Epidermal melanocyte (primary cell): ENCODE results near the gene KCNJ11.
"Not testable (repeated sequence)": the region's sequence is repeated elsewhere in the genome, so short reads cannot be mapped to it uniquely, and the experiment has no call there.

Experiments used
- DNase-seq: peaks from one replicate; pipeline ENCODE4 v3.0.0; 2011; ENCODE audit warnings: low spot score; ENCODE audit not compliant: insufficient read length

The KCNJ11 gene

GRCh38 chr11:17388609-17389210, at the start of gene KCNJ11:
Gene KCNJ11, minus strand, starts transcription at chr11:17388659. Its CDS starts 568 bp downstream, at chr11:17388091.
- DNase-seq, result no peak

GRCh38 chr11:17437366-17437765, 48.9 kb upstream of the KCNJ11 start:
- DNase-seq, result no peak

- DNase-seq, result no peak
Measured at GRCh38 chr11:17434108-17434507, 45.6 kb upstream of the KCNJ11 start.

- no peak for DNase-seq
Measured at GRCh38 chr11:17432002-17432401, 43.5 kb upstream of the KCNJ11 start.

- no peak for DNase-seq
Measured at GRCh38 chr11:17431139-17431538, 42.7 kb upstream of the KCNJ11 start.

- DNase-seq, result no peak
Measured at GRCh38 chr11:17430616-17431015, 42.2 kb upstream of the KCNJ11 start.

- no peak for DNase-seq
Measured at GRCh38 chr11:17428925-17429324, 40.5 kb upstream of the KCNJ11 start.

GRCh38 chr11:17428261-17428660, 39.8 kb upstream of the KCNJ11 start:
- no peak for DNase-seq

- not testable (repeated sequence) for DNase-seq
Measured at GRCh38 chr11:17426233-17426632, 37.8 kb upstream of the KCNJ11 start.

GRCh38 chr11:17423533-17424310, 35.3 kb upstream of the KCNJ11 start:
- DNase-seq, result no peak

- DNase-seq, result no peak
Measured at GRCh38 chr11:17421781-17422180, 33.3 kb upstream of the KCNJ11 start.

GRCh38 chr11:17418444-17419081, 30.1 kb upstream of the KCNJ11 start:
- no peak for DNase-seq

GRCh38 chr11:17416492-17416891, 28.0 kb upstream of the KCNJ11 start:
- no peak for DNase-seq

GRCh38 chr11:17415523-17416104, 27.2 kb upstream of the KCNJ11 start:
- no peak for DNase-seq

GRCh38 chr11:17414992-17415391, 26.5 kb upstream of the KCNJ11 start:
- DNase-seq, result no peak

- no peak for DNase-seq
Measured at GRCh38 chr11:17414317-17414737, 25.9 kb upstream of the KCNJ11 start.

GRCh38 chr11:17413414-17414316, 25.2 kb upstream of the KCNJ11 start:
- DNase-seq, result no peak

GRCh38 chr11:17412488-17413180, 24.2 kb upstream of the KCNJ11 start:
- DNase-seq, result no peak

- no peak for DNase-seq
Measured at GRCh38 chr11:17411418-17411817, 23.0 kb upstream of the KCNJ11 start.

GRCh38 chr11:17410606-17411379, 22.3 kb upstream of the KCNJ11 start:
- no peak for DNase-seq
